Activated naive CD4-positive, alpha-beta T cell treated with anti-CD3 and anti-CD28 coated beads, Interleukin-2, amount 50 U/mL, for 72 hours (primary cell): Measurements from ENCODE around the gene ADGRE1. TPM values are rescaled to one million over a fixed set of nuclear protein-coding genes. Genes with fewer than 3 reads are reported as not detected.
A peak's percentile ranks its signal among the peaks of the same experiment; 100 is the strongest.
"Not testable (repeated sequence)": the region's sequence is repeated elsewhere in the genome, so short reads cannot be mapped to it uniquely, and the experiment has no call there.

Experiments
- ATAC-seq, 2 donors: fragments of 150-1000 bp; cut with Tn5 transposase; 2 replicates each; pipeline ENCODE4 v1.10.0; 2021; ENCODE audit warnings: mild to moderate bottlenecking in 2 of 2, moderate library complexity in 2 of 2
- DNase-seq, 2 donors: peaks; one replicate each; pipeline ENCODE4 v3.0.0; 2021 to 2022; ENCODE audit warnings: low spot score in 2 of 2
- H3K27ac Mint-ChIP-seq, 2 donors: one replicate each; pipeline ENCODE4 v1.8.0; 2022; ENCODE audit warnings: mild to moderate bottlenecking in 2 of 2, mixed read lengths in 2 of 2
- H3K36me3 Mint-ChIP-seq, 2 donors: one replicate each; pipeline ENCODE4 v1.8.0; 2022; ENCODE audit warnings: mixed read lengths in 2 of 2
- H3K9me3 Mint-ChIP-seq, 2 donors: one replicate each; pipeline ENCODE4 v1.8.0; 2022; ENCODE audit warnings: mixed read lengths in 2 of 2
- total RNA-seq, 2 donors: library from RNA; stranded (reverse); gene quantifications; one replicate each; pipeline ENCODE4 v1.2.3, GENCODE V29; 2022

ADGRE1 gene
- total RNA-seq, 2 donors from 2014 or later = 12.1 to 16.1 TPM

DNA sequence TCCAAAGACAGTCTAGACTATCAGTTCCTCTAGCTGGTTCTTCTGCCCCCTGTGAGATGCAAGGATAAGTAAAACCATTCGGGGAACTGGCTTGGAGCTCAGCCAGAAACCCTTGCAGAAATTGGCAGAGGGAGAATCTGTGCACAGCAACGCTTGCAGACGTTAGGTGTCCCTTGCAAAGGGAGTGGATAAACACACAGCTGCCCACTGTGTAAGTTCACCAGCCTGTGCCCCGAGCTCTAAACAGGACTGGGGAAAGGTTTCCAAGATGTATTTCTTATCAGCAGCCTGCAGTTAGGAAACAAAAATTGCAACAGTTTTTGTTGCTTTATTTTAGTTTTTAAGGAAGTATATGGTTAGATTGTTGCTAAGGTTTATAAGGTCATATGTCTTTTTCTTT is 19.0 kb upstream of the ADGRE1 start:
- Mint-ChIP-seq H3K9me3 (no peaks in the 10 kb centered on the region), H3K27ac (peak overlapping the region in 1 of 2 donors; percentile 38), H3K36me3 (peaks cover 0 to 5% of the 10 kb centered on the region in 2 donors)
- ATAC-seq = no peak
- no peak for DNase-seq

DNA sequence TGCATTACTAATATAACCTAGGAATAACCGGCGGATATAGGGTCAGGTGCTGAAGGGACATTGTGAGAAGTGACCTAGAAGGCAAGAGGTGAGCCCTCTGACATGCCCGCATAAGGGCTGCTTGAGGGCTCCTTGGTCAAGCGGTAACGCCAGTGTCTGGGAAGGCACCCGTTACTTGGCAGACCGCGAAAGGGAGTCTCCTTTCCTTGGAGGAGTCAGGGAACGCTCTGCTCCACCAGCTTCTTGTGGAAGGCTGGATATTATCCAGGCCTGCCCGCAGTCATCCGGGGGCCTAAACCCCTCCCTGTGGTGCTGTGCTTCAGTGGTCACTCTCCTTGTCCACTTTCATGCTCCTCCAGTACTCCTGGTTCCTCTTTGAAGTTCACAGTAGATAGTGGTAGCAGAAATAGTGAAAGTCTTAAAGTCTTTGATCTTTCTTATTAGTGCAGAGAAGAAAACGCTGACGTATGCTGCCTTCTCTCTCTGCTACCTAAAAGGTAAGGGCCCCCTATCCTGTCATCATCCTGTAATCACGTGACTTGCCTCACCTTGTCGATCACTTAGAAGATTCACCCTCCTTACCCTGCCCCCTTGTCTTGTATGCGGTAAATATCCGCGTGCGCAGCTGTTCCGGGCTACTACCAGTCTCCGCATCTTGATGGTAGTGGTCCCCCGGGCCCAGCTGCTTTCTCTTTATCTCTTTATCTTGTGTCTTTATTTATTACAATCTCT is 18.1 kb upstream of the ADGRE1 start:
- peak overlapping the region in 1 of 2 donors; percentile 47 for H3K27ac Mint-ChIP-seq
- ATAC-seq, H3K36me3 Mint-ChIP-seq, DNase-seq, H3K9me3 Mint-ChIP-seq: not testable (repeated sequence)

DNA sequence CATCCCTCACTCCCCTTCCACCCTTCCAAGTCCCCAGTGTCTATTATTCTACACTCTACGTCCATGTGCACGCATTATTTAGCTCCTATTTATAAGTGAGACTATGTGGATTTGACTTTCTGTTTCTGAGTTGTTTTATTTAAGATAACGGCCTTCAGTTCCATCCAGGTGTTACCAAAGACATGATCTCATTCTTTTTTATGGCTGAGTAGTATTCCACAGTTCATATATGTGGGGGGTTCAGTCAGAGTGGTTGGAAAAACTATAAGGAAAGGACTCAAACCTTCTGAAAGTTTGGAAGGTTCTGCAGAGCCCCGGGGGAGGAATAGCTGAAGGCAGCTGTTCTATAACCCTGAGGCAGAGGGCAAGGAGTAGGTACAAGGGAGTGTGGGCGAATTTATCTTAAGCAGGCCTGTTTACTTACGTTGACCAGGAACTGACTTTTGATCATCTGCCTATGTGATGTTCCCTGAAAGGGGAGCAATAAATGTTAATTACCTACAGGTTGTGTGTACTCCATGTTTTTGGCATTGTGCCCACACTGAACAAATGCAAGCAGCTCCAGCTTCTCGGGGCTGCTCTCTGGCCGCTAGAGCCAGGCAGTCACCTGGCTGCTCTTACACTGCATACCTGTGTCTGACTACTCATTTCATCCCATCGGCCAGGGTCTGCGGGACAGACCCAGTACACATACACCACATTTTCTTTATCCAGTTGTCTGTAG is 13.5 kb upstream of the ADGRE1 start:
- ATAC-seq = no peak
- Mint-ChIP-seq H3K9me3 (no peaks in the 10 kb centered on the region), H3K27ac (no peak overlapping the region), H3K36me3 (peaks cover 0 to 5% of the 10 kb centered on the region in 2 donors)
- DNase-seq = no peak

DNA sequence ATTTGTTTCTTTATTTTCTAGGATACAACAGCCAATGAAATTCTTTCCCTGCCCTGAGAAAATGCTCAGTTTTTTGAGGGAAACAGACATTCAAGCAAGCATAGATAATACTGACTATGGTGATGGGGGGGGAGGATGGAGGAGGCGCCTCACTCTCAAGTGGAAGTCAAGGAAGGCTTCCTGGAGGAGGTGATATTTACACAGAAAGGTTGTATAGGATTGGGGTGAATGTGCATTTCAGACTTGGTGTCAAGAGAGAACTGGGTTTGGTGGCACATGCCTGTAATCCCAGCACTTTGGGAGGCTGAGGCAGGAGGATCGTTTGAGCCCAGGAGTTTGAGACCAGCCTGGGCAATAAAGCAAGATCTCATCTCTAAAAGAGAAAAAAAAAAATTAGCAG is 12.2 kb upstream of the ADGRE1 start:
- DNase-seq (no peak), ATAC-seq (no peak)
- Mint-ChIP-seq H3K9me3 (no peaks in the 10 kb centered on the region), H3K36me3 (peaks cover 0 to 5% of the 10 kb centered on the region in 2 donors), H3K27ac (no peak overlapping the region)

DNA sequence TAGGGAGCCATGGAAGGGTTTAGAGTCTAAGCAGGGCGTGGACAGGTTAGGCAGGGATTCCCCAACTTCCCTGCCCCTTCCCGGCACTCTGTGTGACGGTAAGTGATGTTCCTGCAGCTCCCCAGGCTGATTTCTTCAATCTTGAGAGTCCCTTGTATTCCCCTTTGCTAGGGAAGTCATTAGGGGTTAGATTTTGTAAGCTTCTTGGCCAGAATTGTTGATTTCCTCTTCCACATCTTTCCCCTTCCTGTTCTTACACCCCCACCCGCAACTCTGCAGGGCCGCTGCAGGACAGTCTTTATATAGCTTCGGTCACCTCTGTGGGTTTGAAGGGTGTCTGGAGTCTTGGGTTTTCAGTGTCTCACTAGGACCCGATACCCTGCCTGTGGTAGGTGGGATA is 10.6 kb upstream of the ADGRE1 start:
- no peak for ATAC-seq
- Mint-ChIP-seq H3K36me3 (peaks cover 0 to 5% of the 10 kb centered on the region in 2 donors), H3K9me3 (no peaks in the 10 kb centered on the region), H3K27ac (no peak overlapping the region)
- no peak for DNase-seq

DNA sequence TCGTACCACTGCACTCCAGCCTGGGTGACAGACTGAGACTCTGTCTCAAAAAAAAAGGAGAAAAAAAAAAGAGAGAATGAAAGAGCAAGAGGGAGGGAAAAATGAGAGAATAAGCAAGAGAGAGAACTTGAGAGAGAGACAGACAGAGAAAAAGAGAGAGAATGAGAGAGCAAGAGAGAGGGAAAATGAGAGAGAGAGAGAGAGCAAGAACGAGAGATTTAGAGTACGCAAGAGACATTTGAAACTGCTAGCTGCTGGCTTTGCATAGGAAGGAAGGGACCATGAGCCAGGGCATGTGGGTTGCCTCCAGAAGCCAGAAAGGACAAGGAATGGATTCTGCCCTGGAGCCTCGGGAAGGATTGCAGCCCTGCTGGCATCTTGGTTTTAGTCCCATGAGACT is 9.6 kb upstream of the ADGRE1 start:
- ATAC-seq = no peak
- DNase-seq = no peak
- H3K36me3 Mint-ChIP-seq = no peaks in the 10 kb centered on the region
- no peaks in the 10 kb centered on the region for H3K9me3 Mint-ChIP-seq
- H3K27ac Mint-ChIP-seq = no peak overlapping the region

DNA sequence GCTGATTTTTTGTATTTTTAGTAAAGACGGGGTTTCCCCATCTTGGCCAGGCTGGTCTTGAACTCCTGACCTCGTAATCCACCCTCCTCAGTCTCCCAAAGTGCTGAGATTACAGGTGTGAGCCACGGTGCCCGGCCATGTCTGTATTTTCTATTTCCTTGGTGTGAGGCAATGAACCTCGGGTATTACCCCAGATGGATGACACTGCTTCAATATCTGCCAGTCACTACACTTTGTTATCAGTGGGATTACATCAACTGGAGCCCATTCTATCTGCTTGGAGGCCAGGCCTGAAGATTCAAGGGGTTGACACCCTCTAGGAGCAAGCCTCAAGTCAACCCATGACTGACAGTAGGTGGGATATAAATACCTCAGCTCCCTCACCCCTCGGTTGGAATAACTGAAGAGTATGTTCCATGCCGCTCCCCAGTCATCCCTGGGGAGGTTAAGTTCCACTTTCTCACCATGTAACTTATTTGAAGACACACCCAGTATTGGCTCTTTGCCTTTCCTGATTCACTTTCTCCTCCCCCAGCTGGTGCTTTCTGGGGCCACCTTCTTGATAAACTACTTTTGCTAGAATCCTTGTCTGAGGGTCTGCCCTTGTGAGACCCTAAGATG is 992 bp upstream of the ADGRE1 start:
- ATAC-seq (no peak), DNase-seq (no peak)
- Mint-ChIP-seq H3K9me3 (peaks cover 16 to 21% of the 10 kb centered on the region in 2 donors), H3K36me3 (peaks cover 8 to 17% of the 10 kb centered on the region in 2 donors), H3K27ac (peak overlapping the region in 1 of 2 donors; percentile 1)

DNA sequence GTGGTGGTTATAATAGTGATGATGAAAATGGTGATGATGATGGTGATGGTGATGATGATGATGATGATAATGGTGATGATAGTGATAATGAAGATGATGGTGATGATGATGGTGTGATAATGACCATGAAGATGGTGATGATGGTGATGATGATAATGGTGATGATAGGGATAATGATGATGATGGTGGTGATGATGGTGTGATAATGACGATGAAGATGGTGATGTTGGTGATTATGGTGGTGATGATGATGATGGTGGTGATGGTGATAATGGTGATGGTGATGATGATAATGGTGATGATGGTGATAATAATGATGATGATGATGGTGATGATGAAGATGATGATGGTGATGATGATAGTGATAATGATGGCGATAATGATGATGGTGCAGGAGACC is 1.6 kb downstream of the ADGRE1 start:
- Mint-ChIP-seq H3K9me3 (peaks cover 29 to 38% of the 10 kb centered on the region in 2 donors), H3K27ac (no peak overlapping the region), H3K36me3 (peaks cover 23 to 42% of the 10 kb centered on the region in 2 donors)
- no peak for ATAC-seq
- DNase-seq = no peak

DNA sequence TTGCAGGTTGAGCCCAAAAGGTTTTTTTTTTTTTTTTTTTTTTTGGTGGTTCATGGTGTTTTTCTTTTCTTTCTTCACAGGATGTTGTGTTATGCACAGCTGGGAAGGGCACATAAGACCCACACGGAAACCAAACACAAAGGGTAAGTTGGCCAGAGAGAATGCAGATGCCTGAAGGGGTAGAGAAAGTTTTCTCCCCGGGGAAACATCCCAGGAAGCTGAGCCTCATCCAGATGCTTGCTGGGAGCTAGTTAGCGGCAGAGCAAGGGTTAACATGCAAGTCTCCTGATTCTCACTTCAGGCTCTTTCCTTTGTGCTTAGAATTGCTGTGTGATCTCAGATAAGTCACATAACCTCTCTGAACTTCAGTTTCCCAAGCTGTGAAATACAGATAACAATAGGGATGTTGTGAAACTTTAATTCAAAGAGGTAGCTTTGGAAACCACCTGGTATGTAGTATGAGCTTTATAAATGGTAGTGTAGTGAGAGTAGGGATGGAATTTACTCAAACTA is 3.1 kb downstream of the ADGRE1 start:
- peak; percentile 63 to 73 for ATAC-seq
- peaks cover 38 to 57% of the 10 kb centered on the region in 2 donors for H3K36me3 Mint-ChIP-seq
- H3K9me3 Mint-ChIP-seq = peaks cover 39 to 50% of the 10 kb centered on the region in 2 donors
- no peak for DNase-seq
- peak overlapping the region in 1 of 2 donors; percentile 82 for H3K27ac Mint-ChIP-seq

DNA sequence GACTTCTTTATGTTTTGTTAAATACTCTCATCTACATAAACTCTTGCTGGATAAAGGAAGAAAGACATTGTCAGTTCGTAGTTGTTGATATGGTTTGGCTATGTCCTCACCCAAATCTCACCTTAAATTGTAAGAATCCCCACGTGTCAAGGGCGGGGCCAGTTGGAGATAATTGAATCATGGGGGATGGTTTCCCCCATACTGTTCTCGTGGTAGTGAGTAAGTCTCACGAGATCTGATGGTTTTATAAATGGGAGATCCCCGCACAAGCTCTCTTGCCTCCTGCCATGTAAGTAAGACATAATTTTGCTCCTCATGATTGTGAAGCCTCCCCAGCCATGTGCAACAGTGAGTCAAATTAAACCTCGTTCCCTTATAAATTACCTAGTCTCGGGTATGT is 3.6 kb downstream of the ADGRE1 start:
- ATAC-seq (peak in 1 of 2 donors; percentile 56), DNase-seq (peak; percentile 18 to 59)
- H3K27ac Mint-ChIP-seq = peak overlapping the region in 1 of 2 donors; percentile 82
- peaks cover 44 to 55% of the 10 kb centered on the region in 2 donors for H3K9me3 Mint-ChIP-seq
- peaks cover 43 to 61% of the 10 kb centered on the region in 2 donors for H3K36me3 Mint-ChIP-seq

DNA sequence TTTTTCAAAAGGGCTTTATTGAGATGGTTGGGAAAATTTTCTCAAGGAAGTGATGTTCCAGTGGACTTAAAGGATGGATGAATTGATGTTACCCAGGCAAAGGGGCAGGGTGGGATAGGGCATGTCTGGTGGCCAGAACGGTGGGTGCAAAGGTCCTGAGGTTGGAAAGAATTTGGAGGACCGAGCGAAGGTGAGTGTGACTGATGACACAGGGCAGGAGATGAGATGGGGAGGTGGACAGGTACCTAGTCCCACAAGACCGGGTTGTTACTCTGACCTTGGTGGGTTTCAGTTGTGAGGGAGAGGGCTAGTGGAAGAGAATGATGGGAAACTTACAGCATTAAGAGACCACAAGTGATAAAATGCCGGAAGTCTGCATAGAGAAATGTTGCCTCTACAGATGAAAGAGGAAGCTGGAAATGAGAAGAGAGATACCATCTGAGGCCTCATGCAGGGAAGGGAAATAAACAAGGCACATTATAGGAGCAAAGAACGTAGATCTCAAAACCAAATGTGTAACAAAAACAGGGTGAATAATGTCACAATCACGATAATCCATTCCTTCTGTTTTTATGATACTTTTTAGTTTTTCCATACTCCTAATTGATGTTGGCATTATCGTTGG is 4.5 kb downstream of the ADGRE1 start:
- DNase-seq (no peak), ATAC-seq (peak in 1 of 2 donors; percentile 38)
- H3K9me3 Mint-ChIP-seq = peaks cover 47 to 63% of the 10 kb centered on the region in 2 donors

DNA sequence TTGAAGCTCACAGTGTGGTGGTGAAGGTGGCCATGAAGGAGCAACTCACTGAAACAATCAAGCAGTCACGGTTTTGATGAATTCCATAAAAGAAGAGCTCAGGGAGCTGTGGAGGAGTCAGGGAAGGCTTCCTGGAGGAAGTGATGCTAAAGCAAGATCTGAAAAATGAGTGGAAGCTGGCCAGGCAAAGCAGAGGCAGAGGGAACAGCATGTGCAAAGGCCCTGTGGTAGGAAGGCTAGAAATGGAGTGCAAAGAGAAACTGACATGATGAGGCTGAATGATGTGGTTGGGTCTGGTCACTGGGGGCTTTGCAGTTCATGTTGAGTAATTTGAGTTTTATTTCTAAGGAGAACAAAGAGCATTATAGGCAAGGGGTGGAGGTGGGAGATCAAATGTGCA is 6.9 kb downstream of the ADGRE1 start:
- ATAC-seq = no peak
- H3K27ac Mint-ChIP-seq = peak overlapping the region in 1 of 2 donors; percentile 23
- peaks cover 41 to 55% of the 10 kb centered on the region in 2 donors for H3K9me3 Mint-ChIP-seq
- peaks cover 52 to 76% of the 10 kb centered on the region in 2 donors for H3K36me3 Mint-ChIP-seq
- no peak for DNase-seq

More for the DNA sequence above, 4.5 kb downstream of the ADGRE1 start:
- peak overlapping the region; percentile 75 to 82 for H3K27ac Mint-ChIP-seq
- H3K36me3 Mint-ChIP-seq = peaks cover 44 to 71% of the 10 kb centered on the region in 2 donors

DNA sequence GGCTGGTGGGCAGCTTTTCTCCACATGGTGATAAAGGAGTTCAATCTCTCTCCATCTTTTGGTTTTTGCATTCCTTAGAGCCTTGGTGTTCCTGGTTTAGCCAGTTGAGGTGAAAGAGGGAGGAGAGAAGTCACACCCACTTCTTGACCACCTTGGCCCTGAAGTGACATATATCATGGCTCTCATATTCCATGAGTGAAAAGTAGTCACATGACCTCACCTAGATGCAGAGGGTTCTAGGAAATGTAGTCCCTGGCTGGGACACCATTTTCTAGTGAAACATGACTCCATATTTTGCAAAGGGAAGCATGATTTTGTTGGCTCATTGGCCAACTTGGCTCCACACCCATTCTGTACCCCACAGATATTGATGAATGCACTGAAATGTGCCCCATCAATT is 16.1 kb downstream of the ADGRE1 start:
- Mint-ChIP-seq H3K27ac (no peak overlapping the region), H3K36me3 (peaks cover 48 to 50% of the 10 kb centered on the region in 2 donors), H3K9me3 (peaks cover 26 to 42% of the 10 kb centered on the region in 2 donors)
- DNase-seq (no peak), ATAC-seq (no peak)

DNA sequence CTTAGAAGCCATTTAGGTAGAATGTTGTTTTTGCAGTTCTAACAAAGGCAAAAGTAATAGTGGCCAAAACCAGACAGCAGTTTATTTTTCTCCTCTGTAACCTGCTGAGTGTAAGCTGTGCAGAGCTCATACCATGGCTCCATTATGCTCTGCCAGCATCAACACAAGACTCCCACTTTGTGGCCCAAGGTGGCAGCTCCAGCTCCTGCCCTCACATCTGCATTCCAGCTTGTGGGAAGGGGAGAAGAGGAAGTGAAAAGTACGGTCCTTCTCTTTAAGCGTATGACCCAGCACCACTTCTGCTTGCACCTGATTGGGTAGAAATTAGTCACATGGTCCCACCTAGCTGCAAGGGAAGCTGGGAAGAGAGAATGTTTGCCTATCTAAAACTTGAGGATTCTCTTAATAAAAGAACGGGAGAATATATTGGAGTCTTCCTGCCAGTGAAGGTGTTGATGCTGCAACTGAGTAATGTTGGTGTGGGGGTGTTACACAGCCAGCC is 19.2 kb downstream of the ADGRE1 start:
- no peak for DNase-seq
- no peak for ATAC-seq
- peaks cover 29 to 32% of the 10 kb centered on the region in 2 donors for H3K36me3 Mint-ChIP-seq
- no peak overlapping the region for H3K27ac Mint-ChIP-seq
- H3K9me3 Mint-ChIP-seq = peaks cover 16 to 23% of the 10 kb centered on the region in 2 donors

DNA sequence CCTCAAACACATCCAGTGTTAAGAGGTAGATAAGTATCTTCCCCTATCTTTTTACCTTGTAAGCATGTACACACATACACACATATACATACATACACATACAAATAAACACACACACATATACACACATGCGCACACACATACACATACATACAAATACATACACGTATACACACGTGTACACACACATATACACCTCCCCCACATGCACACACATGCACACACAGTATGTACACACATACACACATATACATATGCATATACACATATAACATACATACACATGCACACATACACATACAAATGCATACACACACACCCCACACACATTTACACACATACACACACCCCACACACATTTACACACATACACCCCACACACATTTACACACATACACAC is 24.1 kb downstream of the ADGRE1 start:
- peaks cover 13 to 23% of the 10 kb centered on the region in 2 donors for H3K9me3 Mint-ChIP-seq
- ATAC-seq = no peak
- H3K27ac Mint-ChIP-seq = no peak overlapping the region
- no peak for DNase-seq
- H3K36me3 Mint-ChIP-seq = peaks cover 28 to 36% of the 10 kb centered on the region in 2 donors

DNA sequence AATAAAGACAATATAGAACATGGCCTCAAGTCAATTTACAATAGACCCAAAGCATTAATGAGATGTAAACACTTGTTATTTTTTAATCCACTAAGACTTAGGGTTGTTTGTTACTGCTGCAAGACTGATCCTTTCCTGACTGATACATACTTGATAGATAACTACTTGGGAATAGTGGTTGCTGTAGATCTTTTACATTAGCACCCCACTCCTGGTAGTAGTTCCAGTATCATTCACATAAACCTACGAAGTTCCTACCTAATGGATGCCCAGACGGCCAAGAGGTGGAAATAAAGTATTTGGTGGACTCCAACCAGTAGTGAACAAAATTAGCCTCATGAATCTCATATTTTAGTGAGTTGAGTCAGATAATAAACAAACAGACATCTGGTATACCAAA is 26.9 kb downstream of the ADGRE1 start:
- DNase-seq (no peak), ATAC-seq (no peak)
- Mint-ChIP-seq H3K36me3 (peaks cover 12 to 22% of the 10 kb centered on the region in 2 donors), H3K9me3 (peaks cover 5 to 14% of the 10 kb centered on the region in 2 donors), H3K27ac (no peak overlapping the region)
